Measurements from ENCODE around the gene CPNE5.

GRCh38 chr6:36729161-36729524, 110.1 kb downstream of the CPNE5 start:
- TF ChIP-seq GABPA (IDR thresholded peaks at IDR 0.05; ENCODE audit: low read depth) (no peak), MXI1 (IDR thresholded peaks at IDR 0.05; ENCODE audit: low read depth, low read length) (no peak), CTCF (IDR thresholded peaks at IDR 0.05) (no peak), RAD21 (IDR thresholded peaks at IDR 0.05; ENCODE audit: low read length) (no peak)
